ENCODE measurements around the gene PDLIM5. TPM values are rescaled to one million over a fixed set of nuclear protein-coding genes. Genes with fewer than 3 reads are reported as not detected.
"Not testable (repeated sequence)": the region's sequence is repeated elsewhere in the genome, so short reads cannot be mapped to it uniquely, and the experiment has no call there.

The PDLIM5 gene
- total RNA-seq, 1 donor from 2014 or later: 142 TPM

DNA sequence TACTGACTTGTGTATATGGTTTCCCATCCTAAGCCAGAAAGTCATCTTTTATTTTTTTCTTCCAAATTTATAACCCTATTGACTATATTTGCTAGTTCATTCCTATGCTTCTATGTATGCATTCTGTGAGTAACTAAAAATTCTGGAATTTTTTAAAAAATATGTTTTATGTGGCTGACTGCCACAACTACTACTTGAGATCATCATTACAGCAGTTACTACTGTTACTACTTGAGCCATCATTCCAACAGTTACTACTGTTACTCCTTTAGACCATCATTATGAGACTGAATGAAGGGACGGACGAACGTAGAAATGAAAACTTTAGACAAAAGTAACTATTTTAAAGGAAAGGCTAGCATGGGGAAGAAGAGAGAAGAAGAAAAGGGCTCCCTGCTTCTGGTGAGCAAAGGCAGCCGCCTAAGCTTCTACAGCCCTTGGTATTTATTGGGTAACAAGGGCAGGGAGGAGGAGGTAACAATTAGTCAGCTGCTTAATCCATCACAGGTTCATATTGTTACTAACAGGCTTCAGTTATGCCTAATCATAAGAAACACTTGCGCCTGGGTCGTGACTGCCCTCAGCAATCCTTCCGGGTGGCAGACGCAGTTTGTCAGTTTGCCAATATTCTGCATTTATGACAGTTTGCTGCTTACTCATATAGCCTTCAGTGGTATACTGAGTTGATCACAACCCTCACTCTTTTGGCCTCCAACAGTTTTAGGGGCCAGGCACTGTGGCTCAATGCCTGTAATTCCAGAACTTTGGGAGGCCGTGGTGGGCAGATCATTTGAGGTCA lies 80.4 kb downstream of the PDLIM5 start:
- ATAC-seq: peak; percentile 84

DNA sequence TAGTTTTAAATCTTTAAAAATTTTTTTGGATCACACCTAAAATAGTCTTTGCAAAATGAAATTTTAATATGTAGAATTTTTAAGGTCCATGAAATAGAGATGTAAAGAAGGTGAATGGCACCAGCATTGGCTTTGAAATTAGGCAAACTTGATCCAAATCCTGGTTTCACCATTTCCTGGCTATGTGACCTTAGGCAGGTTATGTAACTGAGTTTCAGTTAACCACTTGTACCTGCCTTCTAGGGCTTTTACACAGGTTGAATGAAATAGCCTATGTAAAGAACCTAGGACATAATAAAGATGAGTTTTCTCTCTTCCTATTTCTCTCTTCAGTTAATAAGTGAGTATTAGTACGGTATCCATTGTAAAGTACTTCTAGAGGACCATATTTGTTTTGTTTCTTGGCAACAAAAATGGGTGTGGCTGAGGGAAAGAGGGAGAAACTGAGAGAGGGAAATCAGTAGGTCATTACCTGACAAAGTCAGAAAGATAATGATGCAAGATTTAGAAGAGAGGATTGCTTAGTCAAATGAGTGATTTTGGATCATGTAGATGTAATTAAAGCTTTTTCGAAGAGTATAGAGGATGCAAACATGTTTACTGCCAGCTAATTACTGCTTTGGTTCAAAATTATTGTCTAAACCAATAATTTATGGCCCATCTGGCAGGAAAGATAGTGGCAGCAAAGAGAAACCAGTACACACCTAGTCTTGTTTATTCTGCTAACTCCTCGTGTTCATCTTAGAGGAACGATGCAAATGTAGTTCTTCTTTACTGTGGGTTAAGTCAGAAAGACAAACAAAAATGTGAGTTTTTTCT lies 81.9 kb downstream of the PDLIM5 start:
- ATAC-seq: no peak

DNA sequence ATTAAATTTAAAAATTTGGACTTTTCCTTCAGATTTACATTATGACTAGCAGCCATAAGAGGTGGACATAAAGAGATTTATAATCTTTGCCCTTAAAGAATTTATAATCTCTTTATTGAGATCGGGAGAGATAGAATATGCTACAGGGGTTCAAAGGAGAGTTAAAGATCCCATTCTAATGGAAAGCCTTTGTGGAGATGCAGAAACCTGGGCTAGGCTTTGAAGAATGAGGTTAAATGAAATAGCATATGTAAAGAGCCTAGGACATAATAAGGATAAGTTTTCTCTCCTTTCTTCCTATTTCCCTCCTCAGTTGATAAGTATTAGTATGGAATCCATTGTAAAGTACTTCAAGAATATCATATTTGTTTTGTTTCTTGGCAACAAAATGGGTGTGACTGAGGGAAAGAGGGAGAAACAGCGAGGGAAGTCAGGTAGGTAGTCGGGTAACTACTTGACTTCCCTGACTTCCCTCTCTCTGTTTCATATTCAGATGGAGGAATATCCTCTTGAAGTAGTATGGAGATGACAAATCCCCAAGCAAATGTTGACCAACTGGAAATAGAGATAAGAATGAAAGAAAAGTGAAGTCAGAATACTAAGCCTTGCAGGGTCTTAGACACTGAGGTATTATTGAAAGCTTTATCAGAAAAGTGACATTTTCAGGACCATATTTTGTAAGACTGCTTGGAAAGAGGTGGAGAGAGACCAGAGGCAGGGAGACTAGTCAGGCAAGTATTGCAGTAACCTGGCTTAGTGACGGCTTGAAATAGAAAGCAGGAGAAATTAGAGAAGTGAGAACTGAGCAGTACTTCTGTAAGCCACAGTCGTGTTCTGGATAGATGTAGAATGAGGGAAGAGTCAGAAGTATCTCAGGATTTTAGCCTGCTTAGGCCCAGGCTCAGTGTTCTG lies 82.9 kb downstream of the PDLIM5 start:
- ATAC-seq: peak; percentile 78

DNA sequence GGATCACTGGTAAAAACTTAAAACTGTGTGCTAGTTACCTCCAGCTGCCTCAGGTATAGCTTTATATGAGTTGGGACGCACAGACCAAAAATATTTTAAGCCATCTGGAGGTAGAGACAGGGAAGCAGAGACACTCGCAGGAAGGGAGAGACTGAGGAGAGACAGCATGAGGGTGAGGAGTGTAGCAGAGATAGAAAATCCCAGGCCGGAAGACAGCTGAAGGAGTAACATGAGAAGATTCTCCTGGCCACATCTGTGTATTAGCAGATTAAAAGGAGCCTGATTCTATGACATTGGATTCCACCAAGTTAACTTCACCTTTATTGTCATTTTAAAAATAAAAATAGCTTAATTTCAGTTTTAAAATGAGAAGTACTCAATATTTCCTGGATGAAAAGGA lies 84.3 kb downstream of the PDLIM5 start:
- ATAC-seq: no peak

DNA sequence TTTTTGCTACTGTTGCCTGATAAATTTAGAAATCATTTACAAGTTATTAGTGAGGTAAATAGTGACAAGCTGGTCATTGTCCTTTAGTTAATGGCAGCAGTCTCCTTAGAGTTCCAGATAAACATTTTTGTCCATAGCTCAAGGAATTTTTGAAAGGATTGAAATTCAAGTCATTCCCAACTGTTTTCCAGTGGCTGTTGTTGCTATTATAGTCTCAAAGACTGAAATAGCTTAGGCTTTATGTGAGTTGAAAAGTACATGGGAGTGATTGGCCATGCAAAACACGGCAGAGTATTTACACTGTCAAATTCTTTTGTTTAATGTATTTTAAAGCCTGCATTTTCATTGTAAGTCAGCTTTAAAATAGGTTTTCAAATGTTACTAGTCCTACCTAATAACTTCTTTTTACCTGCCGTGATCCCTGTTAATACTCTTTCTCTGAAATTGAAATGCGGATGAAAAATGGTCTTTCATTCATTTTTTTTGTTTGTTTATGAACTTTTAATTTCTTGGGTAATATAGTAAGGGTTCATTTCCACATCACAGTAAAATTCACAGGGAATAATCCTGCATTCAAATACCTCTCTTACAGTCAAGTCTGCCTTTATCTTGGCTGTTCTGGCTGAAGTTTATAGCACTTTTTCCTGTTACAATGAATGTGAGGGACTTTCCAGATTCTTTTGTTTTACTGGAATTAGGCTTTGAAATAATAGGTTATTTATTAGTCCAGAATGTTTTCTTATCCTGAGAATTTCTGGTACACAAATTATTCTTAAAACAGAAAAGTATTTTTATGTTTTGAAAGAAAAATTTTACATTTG lies 85.1 kb downstream of the PDLIM5 start:
- no peak for ATAC-seq

DNA sequence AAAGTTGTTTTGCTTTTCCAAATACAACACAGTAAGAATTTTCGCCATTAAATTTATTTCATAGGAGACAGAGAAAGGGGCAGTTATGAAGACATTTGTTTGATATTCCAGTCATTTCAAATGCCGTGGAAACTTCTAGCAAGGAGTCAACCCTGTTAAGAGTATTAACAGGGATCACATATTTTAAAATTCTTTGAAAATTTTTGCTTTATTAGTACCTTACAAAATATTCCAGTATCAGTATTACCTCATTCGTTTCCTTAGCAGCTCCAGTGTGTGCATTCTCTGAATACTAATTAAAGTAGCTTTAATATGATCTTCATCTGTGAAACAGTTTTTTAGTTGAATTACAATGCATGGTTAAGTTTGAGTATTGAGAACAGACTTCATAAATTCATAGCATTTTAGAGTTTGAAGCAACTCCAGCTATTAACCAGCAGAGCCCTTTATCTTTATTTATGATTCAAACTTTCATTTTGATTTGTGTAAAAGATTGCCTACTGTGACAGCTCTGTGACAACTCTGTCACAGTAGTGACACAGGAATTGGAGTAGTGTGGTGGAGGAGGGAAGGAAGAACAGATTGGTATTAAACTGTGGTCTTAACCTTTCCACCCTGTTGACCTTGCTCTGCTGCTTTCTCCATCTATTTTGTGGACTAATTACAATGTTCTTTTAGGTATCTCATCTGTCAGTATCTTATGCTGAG lies 86.3 kb downstream of the PDLIM5 start:
- ATAC-seq: no peak

DNA sequence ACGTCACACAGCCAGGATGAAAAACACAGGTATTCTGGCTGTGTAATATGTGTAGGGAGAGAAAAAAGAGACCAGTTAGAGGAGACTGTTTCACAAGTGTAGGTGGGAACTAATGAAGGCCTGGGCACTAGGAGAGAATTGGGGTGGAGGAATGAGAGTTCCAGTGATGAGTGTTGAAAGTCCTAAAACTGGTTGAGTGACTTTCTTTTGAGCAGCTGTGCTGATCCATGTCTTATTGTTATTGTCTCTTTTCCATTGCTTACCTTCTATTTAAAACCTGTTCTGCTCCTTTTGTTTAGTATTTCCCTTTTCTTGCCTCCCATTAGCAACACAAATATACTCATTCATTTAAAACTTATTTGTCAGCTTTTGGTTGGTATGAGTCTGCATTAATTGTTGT lies 88.7 kb downstream of the PDLIM5 start:
- peak; percentile 96 for ATAC-seq

DNA sequence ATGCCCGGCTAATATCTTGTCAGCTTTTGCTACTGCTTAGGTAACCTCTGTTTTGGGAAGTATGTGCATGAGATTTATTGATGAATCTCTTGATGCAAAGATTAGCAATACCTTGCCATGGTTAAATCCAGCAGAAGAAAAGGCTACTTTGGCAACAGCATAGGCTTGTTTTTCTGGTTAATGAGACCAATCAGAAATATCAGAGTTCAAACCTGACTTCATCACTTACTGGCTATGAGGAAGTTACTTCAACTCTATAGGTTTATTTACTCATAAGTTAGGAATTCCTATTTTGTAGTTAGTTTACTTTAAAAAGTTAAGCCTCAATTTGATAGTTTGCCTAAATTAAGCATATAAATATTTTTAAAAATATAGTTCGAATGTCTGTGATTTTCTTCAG lies 93.1 kb downstream of the PDLIM5 start:
- no peak for ATAC-seq

DNA sequence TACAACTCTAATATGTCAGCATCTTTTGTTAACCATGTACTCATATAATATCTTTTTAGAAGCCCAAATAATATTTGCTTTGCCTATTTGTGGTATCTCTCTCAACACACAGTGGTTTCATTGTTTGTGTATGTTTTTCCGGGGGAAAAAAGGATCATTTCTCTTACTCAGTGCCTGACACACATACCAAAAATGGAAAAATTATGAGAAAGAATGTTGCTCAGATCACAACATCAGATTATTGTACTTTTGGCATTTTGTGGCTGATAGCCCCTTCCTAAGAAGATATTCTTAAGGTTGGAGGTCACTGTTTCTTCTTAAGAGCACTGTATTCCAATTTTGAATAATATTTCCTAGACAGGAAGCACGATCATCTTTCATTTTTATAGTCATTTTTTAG lies 93.6 kb downstream of the PDLIM5 start:
- no peak for ATAC-seq

DNA sequence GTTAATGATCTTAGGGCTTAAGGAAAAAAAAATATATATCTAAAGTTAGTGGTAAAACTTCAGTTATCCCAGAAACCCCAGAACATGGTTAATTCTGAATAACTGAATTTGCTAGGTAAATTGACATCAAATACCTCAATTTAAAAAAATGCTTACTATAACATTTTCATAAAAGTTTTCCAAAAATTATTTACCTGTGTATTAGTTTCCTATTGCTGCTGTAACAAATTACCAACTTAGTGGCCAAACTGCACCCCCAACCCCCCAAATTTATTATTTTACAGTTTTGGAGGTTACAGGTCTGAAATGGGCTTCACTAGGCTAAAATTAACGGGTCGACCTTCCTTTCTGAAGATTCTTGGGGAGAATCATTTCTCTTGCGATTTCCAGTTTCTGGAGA lies 95.2 kb downstream of the PDLIM5 start:
- ATAC-seq: no peak

DNA sequence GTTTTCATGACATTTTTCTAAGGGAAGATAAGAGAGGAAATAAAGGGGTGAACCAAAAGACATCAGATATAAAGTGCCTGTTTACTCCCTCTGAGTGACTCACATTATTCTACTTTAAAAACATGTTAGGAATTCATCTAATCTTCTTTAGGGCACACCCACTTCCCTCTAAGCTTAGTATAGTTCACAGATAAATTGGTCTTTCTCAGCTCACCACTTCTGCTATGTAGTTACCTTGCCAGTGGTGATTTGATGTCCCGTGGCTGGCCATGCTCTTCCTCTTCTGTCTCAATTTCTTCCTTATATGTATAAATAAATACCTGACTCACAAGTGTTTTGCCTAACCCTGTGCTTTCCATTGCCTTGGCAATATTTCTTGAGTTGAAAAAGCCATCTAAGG lies 96.8 kb downstream of the PDLIM5 start:
- ATAC-seq: peak; percentile 98

DNA sequence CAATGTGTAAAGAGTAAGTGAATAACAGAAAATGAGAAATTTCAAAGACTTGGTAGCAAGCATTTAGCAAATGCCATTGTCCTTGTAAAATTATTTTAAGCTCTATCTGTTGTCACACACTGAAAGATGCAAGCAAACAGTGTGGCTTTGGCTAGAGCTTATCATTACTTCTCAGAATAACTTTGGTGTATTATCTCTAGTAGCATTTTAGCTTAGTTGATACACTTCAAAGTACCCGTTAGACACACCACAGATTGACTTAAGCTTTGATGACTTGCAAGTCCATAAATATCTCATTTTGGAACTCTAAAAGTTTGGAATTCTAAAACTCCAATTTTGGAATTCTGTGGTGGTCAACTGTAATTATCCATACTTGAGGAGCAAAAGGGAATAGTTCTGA lies 98.6 kb downstream of the PDLIM5 start:
- ATAC-seq: no peak

DNA sequence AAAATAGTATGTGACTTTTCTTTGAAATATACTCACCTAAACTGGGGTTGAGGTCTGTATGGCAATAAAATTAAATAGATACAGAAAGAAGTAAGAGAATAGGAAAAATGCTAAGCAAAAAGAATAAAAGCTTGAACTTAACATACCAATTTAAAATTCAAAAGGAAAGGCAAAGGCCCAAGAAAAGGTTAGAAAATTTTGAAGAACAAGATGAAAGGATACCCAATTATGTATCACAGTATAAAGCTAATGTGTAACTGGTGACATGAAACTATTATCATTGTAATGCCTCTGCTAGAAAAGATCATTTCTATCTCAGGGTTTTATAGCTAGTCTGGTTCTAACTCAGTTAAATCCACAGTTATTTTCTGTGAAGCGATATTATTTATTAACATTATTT lies 99.1 kb downstream of the PDLIM5 start:
- no peak for ATAC-seq

DNA sequence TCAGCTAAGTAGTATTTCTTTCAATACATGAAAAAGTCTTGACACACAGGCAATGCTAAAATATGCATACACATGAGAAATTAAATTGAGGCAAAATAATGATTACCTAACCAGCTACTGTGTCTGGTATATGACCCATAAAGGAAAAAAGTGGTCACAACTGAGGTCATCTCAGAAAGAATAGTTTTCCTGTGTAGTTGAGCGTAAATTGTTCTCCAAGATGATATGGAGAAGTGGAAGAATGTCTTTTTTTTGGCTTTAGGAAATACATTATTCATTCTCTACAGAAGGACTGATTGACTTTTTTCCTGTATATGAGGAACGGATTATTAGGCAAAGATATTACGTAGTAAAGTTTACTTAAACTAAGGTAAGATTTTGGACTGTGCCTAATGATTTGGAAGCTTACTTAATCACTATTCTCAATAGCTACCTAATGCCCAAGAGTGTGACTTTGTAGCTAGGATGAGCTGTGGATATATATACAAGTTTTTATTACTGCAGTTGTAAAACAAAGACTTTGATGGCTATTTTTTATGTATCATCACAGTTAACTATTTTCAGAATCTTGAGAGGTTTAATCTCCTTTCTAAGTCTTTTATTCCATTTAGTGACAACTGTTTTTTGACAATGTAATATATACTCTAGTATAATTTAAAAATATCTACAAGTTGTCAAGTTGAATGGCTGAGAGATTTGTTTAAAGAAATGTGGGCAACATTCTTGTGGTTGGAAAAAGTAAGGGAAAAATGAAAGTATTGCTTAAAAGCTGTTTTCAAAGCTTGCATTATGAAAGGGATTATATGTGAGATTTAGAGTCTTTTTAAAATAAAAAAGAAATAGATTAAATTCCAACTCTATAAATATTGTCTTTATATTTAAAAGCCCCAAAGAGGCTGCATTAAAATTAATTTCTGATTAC lies 100.2 kb downstream of the PDLIM5 start:
- ATAC-seq: no peak

DNA sequence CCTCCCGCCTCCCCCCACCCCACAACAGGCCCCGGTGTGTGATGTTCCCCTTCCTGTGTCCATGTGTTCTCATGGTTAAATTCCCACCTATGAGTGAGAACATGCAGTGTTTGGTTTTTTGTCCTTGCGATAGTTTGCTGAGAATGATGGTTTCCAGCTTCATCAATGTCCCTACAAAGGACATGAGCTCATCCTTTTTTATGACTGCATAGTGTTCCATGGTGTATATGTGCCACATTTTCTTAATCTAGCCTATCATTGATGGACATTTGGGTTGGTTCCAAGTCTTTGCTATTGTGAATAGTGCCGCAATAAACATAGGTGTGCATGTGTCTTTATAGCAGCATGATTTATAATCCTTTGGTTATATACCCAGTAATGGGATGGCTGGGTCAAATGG lies 104.3 kb downstream of the PDLIM5 start:
- not testable (repeated sequence) for ATAC-seq

DNA sequence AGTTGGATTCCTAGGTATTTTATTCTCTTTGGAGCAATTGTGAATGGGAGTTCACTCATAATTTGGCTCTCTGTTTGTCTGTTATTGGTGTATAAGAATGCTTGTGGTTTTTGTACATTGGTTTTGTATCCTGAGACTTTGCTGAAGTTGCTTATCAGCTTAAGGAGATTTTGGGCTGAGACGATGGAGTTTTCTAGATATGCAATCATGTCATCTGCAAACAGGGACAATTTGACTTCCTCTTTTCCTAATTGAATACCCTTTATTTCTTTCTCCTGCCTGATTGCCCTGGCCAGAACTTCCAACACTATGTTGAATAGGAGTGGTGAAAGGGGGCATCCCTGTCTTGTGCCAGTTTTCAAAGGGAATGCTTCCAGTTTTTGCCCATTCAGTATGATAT lies 105.9 kb downstream of the PDLIM5 start:
- not testable (repeated sequence) for ATAC-seq

DNA sequence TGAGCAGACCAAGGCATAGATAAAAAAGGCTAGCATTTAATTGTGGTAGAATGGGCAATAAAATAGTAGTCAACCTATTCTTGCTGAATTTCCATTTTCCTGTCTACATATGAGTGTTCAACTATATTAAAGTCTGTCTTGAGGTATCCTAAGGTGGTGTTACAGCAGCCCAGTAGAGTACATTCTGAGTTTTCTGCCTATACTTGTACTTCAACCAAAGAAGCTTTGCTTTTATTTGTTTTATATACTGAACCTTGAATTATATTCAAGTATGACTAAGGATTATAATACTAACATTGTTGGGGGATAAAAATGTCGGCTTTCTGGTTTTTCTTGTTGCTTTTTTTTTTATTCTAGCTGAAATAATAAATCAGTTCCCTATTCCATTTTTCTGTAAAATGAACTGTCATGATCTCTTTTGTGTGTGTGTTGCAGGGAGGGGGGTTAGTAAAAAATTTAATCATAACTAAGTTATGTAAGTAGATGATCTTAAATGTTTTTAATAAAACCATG lies 106.7 kb downstream of the PDLIM5 start:
- ATAC-seq: peak; percentile 90

DNA sequence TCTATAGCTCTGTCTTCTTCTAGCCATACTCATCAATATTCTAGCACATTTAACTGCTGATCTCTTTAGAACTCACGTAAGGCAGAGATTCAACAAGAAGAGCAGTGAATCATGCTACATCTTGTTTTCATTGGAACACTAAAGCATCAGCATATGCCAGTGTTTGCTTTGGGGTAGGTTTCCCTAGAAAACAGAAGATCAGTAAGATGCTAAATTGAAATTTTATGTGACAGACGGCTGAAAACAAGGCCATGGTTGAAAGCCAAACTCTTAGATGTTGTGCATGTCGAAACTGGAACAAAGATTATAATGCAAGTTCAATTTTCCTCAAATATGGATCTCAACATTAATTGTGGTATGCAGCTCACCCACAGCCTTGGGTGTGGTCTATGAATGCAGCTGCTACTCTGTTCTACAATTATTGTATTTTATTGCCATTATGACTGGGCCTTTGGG lies 107.6 kb downstream of the PDLIM5 start:
- ATAC-seq: peak; percentile 69

DNA sequence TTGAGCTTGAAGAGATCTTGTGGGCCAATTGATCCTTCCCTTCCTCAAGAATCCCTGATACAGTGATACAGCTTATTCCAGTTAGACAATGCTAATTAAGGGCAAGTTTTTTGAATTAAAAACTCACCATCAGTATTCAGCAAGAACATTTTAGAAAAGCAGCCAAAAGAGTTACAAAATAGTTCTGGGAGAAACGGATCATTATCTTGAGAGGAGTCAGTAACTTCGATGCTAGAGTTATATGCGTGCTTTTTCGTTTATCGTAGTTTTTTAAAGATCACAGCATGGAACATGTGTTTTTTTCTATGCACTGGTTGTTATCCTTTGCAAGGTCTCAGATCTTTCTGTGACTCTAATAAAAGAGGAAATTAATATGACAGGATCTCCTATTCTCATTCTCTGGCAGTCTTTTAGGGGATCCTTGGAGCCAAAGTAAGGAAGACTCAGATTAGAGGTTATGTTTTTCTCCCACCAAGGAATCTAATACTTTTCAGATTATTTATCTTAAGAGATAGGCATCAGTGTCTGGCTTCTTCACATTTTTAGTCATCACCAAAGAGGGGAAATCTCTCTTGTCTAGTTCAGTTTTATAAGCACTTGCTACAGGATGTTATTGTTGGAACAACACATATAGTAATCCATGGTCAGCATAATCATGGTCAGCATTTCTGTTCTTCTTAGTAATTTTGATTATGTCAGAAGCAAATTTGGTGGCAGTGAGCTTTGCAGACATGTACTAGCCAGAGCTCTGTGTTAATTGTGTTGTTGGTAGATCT lies 109.7 kb downstream of the PDLIM5 start:
- ATAC-seq: no peak
